Smooth muscle cell (in vitro differentiated cells): ENCODE results near the gene MYG1. TPM values are rescaled to one million over a fixed set of nuclear protein-coding genes. Genes with fewer than 3 reads are reported as not detected.

Experiments
- DNase-seq: peaks from one replicate; lab custom pipeline; 2025; ENCODE audit not compliant: unreplicated experiment; lab: John Stamatoyannopoulos, UW
- H2AFZ ChIP-seq: fragments of 200-600 bp; sonication (generic); 2 replicates; pipeline ENCODE4 v1.6.0; 2016; ENCODE audit warnings: antibody characterized with exemption, low read depth, mild to moderate bottlenecking
- H3F3A ChIP-seq: fragments of 200-600 bp; sonication (generic); 2 replicates; pipeline ENCODE4 v1.6.0; 2017; ENCODE audit warnings: antibody characterized with exemption, low read depth
- H3K27ac ChIP-seq: fragments of 200-600 bp; sonication (generic); 2 replicates; pipeline ENCODE4 v1.5.1; 2016; ENCODE audit warnings: low read depth, mild to moderate bottlenecking
- H3K27me3 ChIP-seq: fragments of 200-600 bp; sonication (generic); 2 replicates; pipeline ENCODE4 v1.6.1; 2016; ENCODE audit warnings: low read depth, mild to moderate bottlenecking
- H3K36me3 ChIP-seq: fragments of 200-600 bp; sonication (generic); 2 replicates; pipeline ENCODE4 v1.5.1; 2016; ENCODE audit warnings: low read depth
- H3K4me1 ChIP-seq: fragments of 200-600 bp; sonication (generic); 2 replicates; pipeline ENCODE4 v1.5.1; 2016; ENCODE audit warnings: low read depth
- H3K4me2 ChIP-seq: fragments of 200-600 bp; sonication (generic); 2 replicates; pipeline ENCODE4 v1.6.0; 2016; ENCODE audit warnings: mild to moderate bottlenecking
- H3K4me3 ChIP-seq: fragments of 200-600 bp; sonication (generic); 2 replicates; pipeline ENCODE4 v1.5.1; 2016; ENCODE audit warnings: mild to moderate bottlenecking
- H3K79me2 ChIP-seq: fragments of 200-600 bp; sonication (generic); 2 replicates; pipeline ENCODE4 v1.6.0; 2016; ENCODE audit warnings: low read depth, mild to moderate bottlenecking
- H3K9ac ChIP-seq: fragments of 200-600 bp; sonication (generic); 2 replicates; pipeline ENCODE4 v1.6.0; 2016; ENCODE audit warnings: low read depth
- H3K9me3 ChIP-seq: fragments of 200-600 bp; sonication (generic); replicated peaks from 2 replicates; pipeline ENCODE4 v1.5.1; 2016; ENCODE audit warnings: low read depth
- H4K20me1 ChIP-seq: fragments of 200-600 bp; sonication (generic); 2 replicates; pipeline ENCODE4 v1.6.0; 2016; ENCODE audit warnings: low read depth
- WGBS: methylation state at CpG from one replicate; pipeline ENCODE4 v1.1.7; 2016; ENCODE audit warnings: low lambda C conversion rate; 5-methylcytosine and 5-hydroxymethylcytosine counted together
- polyA plus RNA-seq: library from polyadenylated mRNA; unstranded; fragments of >200 nt; fragmentation: Nextera tagmentation; extraction: Ambion mirVana; gene quantifications from 2 replicates; pipeline ENCODE4 v1.2.1, GENCODE V29; 2016
- total RNA-seq: library from RNA; depleted of rRNA; stranded (reverse); fragments of >200 nt; gene quantifications from 2 replicates; pipeline ENCODE4 v1.2.3, GENCODE V29; 2014
- TF ChIP-seq, protein P1 (sequence below): fragments of 200-600 bp; sonication (generic); IDR thresholded peaks from 2 replicates; pipeline ENCODE4 v1.5.1; 2017; ENCODE audit warnings: borderline replicate concordance, mild to moderate bottlenecking, antibody characterized with exemption; ENCODE audit not compliant: insufficient read depth, poor library complexity, severe bottlenecking

MYG1 gene
- total and polyA plus RNA-seq, 2 experiments from 2014 or later, result 30.8 to 56.9 TPM

DNA sequence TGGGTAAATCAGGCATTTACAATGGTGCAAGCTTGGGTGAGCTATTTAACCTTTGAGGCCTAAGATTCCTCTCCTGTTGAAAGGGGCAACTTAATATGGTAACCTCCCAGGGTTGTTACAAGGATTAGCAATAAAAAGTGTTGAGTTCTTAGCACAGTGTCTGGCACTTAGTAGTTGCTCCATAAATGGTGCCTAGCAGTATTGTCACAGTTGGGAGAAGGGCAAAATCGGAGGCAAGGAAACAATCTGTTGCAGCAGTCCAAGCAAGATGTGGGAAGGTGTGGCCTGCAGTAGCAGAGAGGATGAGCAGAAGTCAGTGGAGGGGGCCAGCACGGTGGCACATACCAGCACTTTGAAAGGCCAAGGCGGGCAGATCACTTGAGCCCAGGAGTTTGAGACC is 44.0 kb downstream of the MYG1 start:
- TF ChIP-seq, protein P1, sequence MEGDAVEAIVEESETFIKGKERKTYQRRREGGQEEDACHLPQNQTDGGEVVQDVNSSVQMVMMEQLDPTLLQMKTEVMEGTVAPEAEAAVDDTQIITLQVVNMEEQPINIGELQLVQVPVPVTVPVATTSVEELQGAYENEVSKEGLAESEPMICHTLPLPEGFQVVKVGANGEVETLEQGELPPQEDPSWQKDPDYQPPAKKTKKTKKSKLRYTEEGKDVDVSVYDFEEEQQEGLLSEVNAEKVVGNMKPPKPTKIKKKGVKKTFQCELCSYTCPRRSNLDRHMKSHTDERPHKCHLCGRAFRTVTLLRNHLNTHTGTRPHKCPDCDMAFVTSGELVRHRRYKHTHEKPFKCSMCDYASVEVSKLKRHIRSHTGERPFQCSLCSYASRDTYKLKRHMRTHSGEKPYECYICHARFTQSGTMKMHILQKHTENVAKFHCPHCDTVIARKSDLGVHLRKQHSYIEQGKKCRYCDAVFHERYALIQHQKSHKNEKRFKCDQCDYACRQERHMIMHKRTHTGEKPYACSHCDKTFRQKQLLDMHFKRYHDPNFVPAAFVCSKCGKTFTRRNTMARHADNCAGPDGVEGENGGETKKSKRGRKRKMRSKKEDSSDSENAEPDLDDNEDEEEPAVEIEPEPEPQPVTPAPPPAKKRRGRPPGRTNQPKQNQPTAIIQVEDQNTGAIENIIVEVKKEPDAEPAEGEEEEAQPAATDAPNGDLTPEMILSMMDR, result no peak
- Histone ChIP-seq H3F3A (peaks cover 16% of the 10 kb centered on the region), H3K36me3 (no peaks in the 10 kb centered on the region), H3K4me1 (peaks cover 17% of the 10 kb centered on the region), H2AFZ (no peak overlapping the region), H3K9me3 (no peaks in the 10 kb centered on the region), H3K79me2 (no peaks in the 10 kb centered on the region), H3K9ac (no peak overlapping the region), H3K27me3 (no peaks in the 10 kb centered on the region), H3K4me2 (no peak overlapping the region), H4K20me1 (no peaks in the 10 kb centered on the region), H3K4me3 (no peak overlapping the region), H3K27ac (no peak overlapping the region)
- whole genome bisulfite sequencing, result 62% methylated on average over 3 of the region's 3 CpGs
- DNase-seq, result no peak

DNA sequence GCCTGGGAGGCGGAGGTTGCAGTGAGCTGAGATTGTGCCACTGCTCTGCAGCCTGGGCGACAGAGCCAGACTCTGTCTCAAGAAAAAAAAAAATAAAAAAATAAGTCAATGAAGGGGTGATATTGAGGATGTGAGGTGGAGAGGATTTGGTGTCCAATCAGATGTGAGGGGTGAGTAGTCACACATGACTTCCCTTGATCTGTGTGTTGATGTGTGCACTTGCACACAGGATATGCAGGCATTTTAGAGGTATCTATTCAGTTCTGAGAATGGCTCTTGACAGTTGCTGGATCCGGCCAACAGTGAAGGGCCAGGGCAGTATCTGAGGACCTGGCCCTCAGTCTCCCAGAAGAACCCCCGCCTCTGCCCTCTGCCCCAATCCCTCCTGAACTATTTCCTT is 44.5 kb downstream of the MYG1 start:
- H3K9me3 ChIP-seq, result no peaks in the 10 kb centered on the region
- no peak overlapping the region for H3K27ac ChIP-seq
- H3K9ac ChIP-seq, result no peak overlapping the region
- H3K79me2 ChIP-seq, result no peaks in the 10 kb centered on the region
- H3K36me3 ChIP-seq, result no peaks in the 10 kb centered on the region
- peaks cover 12% of the 10 kb centered on the region for H3K4me1 ChIP-seq
- peaks cover 16% of the 10 kb centered on the region for H3F3A ChIP-seq
- peak overlapping the region; percentile 90 for H3K4me2 ChIP-seq
- DNase-seq, result no peak
- no peak overlapping the region for H3K4me3 ChIP-seq
- TF ChIP-seq, protein P1, result no peak
- no peaks in the 10 kb centered on the region for H4K20me1 ChIP-seq
- no peaks in the 10 kb centered on the region for H3K27me3 ChIP-seq
- H2AFZ ChIP-seq, result no peak overlapping the region
- 97% methylated on average over 4 of the region's 4 CpGs for WGBS

DNA sequence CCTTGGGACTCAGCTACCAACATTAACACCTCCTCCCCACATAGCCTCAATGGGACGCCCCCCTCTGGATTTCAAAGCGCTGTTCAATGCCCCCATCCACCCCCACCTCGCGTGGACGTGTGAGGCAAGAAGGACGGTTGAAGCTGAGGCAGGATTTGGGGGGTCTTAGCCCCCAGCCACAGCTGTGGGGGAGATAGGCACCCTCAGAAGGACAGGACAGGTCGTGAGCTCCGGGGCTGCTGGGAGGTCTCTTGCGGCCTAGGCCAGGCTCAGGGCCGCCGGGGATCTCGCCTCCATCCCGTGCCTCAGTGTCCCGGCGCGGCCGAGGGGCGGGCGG is 45.0 kb downstream of the MYG1 start:
- no peaks in the 10 kb centered on the region for H4K20me1 ChIP-seq
- peak overlapping the region; percentile 90 for H3K4me2 ChIP-seq
- H3F3A ChIP-seq, result peaks cover 16% of the 10 kb centered on the region
- 5% methylated on average over 18 of the region's 19 CpGs for WGBS
- no peak overlapping the region for H3K27ac ChIP-seq
- no peaks in the 10 kb centered on the region for H3K79me2 ChIP-seq
- TF ChIP-seq, protein P1, result no peak
- peak overlapping the region; percentile 66 for H2AFZ ChIP-seq
- DNase-seq, result no peak
- peak overlapping the region; percentile 59 for H3K4me3 ChIP-seq
- no peaks in the 10 kb centered on the region for H3K9me3 ChIP-seq
- H3K4me1 ChIP-seq, result peaks cover 9% of the 10 kb centered on the region
- no peaks in the 10 kb centered on the region for H3K27me3 ChIP-seq
- H3K9ac ChIP-seq, result no peak overlapping the region
- H3K36me3 ChIP-seq, result no peaks in the 10 kb centered on the region

DNA sequence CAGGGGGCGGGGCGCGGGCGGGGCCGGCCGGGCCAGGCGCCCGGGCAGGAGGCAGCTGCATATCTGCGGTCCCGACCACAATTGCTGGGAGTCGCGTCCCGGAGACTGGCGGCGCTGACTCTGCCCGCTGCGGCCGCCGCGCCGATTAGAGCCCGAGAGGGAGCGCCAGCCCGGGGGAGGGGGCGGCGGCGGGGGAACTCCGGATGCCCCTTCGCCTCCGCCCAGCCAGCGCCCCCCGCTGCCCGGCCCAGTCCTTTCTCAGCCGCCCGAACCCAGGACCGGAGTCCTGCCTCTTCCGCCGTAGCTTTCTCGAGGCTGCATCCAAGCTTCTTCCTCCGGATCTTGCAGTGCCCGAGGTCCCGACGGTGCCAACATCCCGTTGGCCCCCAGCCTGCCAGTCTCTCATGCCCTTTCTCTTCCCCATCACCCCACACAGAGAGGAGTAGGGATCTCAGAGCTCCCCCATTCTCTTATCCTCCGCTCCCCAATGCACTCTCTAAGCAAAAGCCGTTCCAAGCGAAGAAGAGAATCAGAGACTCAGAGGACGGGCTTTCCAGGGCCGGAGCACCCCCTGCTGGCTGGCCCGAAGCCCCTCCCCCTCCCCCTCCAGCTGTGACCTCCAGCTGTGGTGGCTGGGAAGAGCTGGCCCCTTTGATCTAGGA is 45.5 kb downstream of the MYG1 start:
- no peaks in the 10 kb centered on the region for H3K27me3 ChIP-seq
- H2AFZ ChIP-seq, result peak overlapping the region; percentile 89
- H3K9ac ChIP-seq, result peak overlapping the region; percentile 49
- H3K36me3 ChIP-seq, result no peaks in the 10 kb centered on the region
- H3K79me2 ChIP-seq, result no peaks in the 10 kb centered on the region
- peak; percentile 47 for DNase-seq
- no peaks in the 10 kb centered on the region for H3K9me3 ChIP-seq
- peaks cover 9% of the 10 kb centered on the region for H3K4me1 ChIP-seq
- H3K4me2 ChIP-seq, result peak overlapping the region; percentile 90
- H4K20me1 ChIP-seq, result no peaks in the 10 kb centered on the region
- peak overlapping the region; percentile 43 for H3K27ac ChIP-seq
- WGBS, result 3% methylated on average over 22 of the region's 50 CpGs
- TF ChIP-seq, protein P1, result peak; percentile 73
- peak overlapping the region; percentile 59 for H3K4me3 ChIP-seq
- peaks cover 15% of the 10 kb centered on the region for H3F3A ChIP-seq
